ENCODE results near the gene ORMDL3. TPM values are rescaled to one million over a fixed set of nuclear protein-coding genes. Genes with fewer than 3 reads are reported as not detected.

The ORMDL3 gene
- polyA plus RNA-seq, 3 donors = 9.4 to 13.5 (median 11.8) TPM

- Histone ChIP-seq H4K20me1 (ENCODE audit: insufficient read depth, low read length) (no peaks in the 10 kb centered on the region), H3K36me3 (replicated peaks in 1 of 2; ENCODE audit: control insufficient read depth in 1 of 2, insufficient read depth in 2 of 2, low read length in 2 of 2) (no peaks in the 10 kb centered on the region), H3K9me3 (replicated peaks in 1 of 2; ENCODE audit: control insufficient read depth in 1 of 2, insufficient read depth in 1 of 2, low read length in 2 of 2) (no peaks in the 10 kb centered on the region), H3K4me2 (replicated peaks; ENCODE audit: extremely low read depth, low read length, poor library complexity, severe bottlenecking) (peak overlapping the region; percentile 56), H3K4me1 (ENCODE audit: control insufficient read depth in 1 of 2, insufficient read depth in 2 of 2, low read length in 2 of 2) (peaks cover 57 to 64% of the 10 kb centered on the region in 2 donors), H3K27me3 (ENCODE audit: control insufficient read depth in 2 of 2, insufficient read depth in 2 of 2, low read length in 2 of 2) (no peaks in the 10 kb centered on the region), H3K4me3 (replicated peaks in 1 of 3; ENCODE audit: low read depth in 2 of 3, low read length in 3 of 3) (peak overlapping the region in 1 of 3 experiments; percentile 31), H3K9ac (ENCODE audit: insufficient read depth, low read length, poor library complexity, severe bottlenecking) (peak overlapping the region; percentile 19), H2AFZ (ENCODE audit: insufficient read depth, low read depth, low read length, poor library complexity, severe bottlenecking) (no peak overlapping the region), H3K27ac (ENCODE audit: low read depth in 1 of 2, low read length in 2 of 2) (peak overlapping the region; percentile 64 to 65), H3K79me2 (ENCODE audit: insufficient read depth, low read length) (no peaks in the 10 kb centered on the region)
- no peak for TF ChIP-seq CTCF (IDR thresholded peaks at IDR 0.05)
- H3K4me1 Mint-ChIP-seq = peaks cover 57% of the 10 kb centered on the region
- no peaks in the 10 kb centered on the region for H3K36me3 Mint-ChIP-seq
- H3K27ac Mint-ChIP-seq = peak overlapping the region in 5 of 7 donors; percentile 74 to 95 (median 91)
- peaks cover 0 to under 1% (median 0%) of the 10 kb centered on the region in 7 donors for H3K9me3 Mint-ChIP-seq
- peak; percentile 59 to 80 (median 79) for DNase-seq
- intact Hi-C loops (cut with micrococcal nuclease) = no loop called here
- 5% methylated on average over 2 of the region's 3 CpGs for WGBS (ENCODE audit: insufficient coverage)
- peaks cover 2 to 13% (median 6%) of the 10 kb centered on the region in 3 donors for H3K27me3 Mint-ChIP-seq (ENCODE audit: low read depth in 3 of 3)
- peak overlapping the region; percentile 61 to 74 for H3K4me3 Mint-ChIP-seq
Observed at GRCh38 chr17:39972271-39972670, 44.9 kb upstream of the ORMDL3 start.

GRCh38 chr17:39971076-39971603 is 43.7 kb upstream of the ORMDL3 start:
- Histone ChIP-seq H3K36me3 (replicated peaks in 1 of 2; ENCODE audit: control insufficient read depth in 1 of 2, insufficient read depth in 2 of 2, low read length in 2 of 2) (no peaks in the 10 kb centered on the region), H2AFZ (ENCODE audit: insufficient read depth, low read depth, low read length, poor library complexity, severe bottlenecking) (no peak overlapping the region), H3K27ac (ENCODE audit: low read depth in 1 of 2, low read length in 2 of 2) (no peak overlapping the region), H3K4me2 (replicated peaks; ENCODE audit: extremely low read depth, low read length, poor library complexity, severe bottlenecking) (no peak overlapping the region), H3K4me3 (replicated peaks in 1 of 3; ENCODE audit: low read depth in 2 of 3, low read length in 3 of 3) (no peak overlapping the region), H3K4me1 (ENCODE audit: control insufficient read depth in 1 of 2, insufficient read depth in 2 of 2, low read length in 2 of 2) (peaks cover 68 to 76% of the 10 kb centered on the region in 2 donors), H3K9me3 (replicated peaks in 1 of 2; ENCODE audit: control insufficient read depth in 1 of 2, insufficient read depth in 1 of 2, low read length in 2 of 2) (no peaks in the 10 kb centered on the region), H3K9ac (ENCODE audit: insufficient read depth, low read length, poor library complexity, severe bottlenecking) (no peak overlapping the region), H3K27me3 (ENCODE audit: control insufficient read depth in 2 of 2, insufficient read depth in 2 of 2, low read length in 2 of 2) (no peaks in the 10 kb centered on the region), H4K20me1 (ENCODE audit: insufficient read depth, low read length) (no peaks in the 10 kb centered on the region), H3K79me2 (ENCODE audit: insufficient read depth, low read length) (no peaks in the 10 kb centered on the region)
- peaks cover 68% of the 10 kb centered on the region for H3K4me1 Mint-ChIP-seq
- intact Hi-C loops (cut with micrococcal nuclease) = no loop called here
- peaks cover 0 to 3% (median 0%) of the 10 kb centered on the region in 7 donors for H3K9me3 Mint-ChIP-seq
- DNase-seq = no peak
- no peaks in the 10 kb centered on the region for H3K36me3 Mint-ChIP-seq
- no peak for TF ChIP-seq CTCF (IDR thresholded peaks at IDR 0.05)
- no peak overlapping the region for H3K4me3 Mint-ChIP-seq
- peaks cover 0 to 15% (median 6%) of the 10 kb centered on the region in 3 donors for H3K27me3 Mint-ChIP-seq (ENCODE audit: low read depth in 3 of 3)
- no CpG with 5 or more reads among the region's 4 CpGs for WGBS (ENCODE audit: insufficient coverage)
- H3K27ac Mint-ChIP-seq = peak overlapping the region in 2 of 7 donors; percentile 42 to 86
